Smooth muscle cell of the brain vasculature (primary cell): ENCODE data around the gene RUSC1.
A peak's percentile ranks its signal among the peaks of the same experiment; 100 is the strongest.

Experiments used
- DNase-seq: peaks from one replicate; pipeline ENCODE4 v3.0.0-alpha.2; 2012; ENCODE audit warnings: low read depth, low spot score

The RUSC1 gene

DNA sequence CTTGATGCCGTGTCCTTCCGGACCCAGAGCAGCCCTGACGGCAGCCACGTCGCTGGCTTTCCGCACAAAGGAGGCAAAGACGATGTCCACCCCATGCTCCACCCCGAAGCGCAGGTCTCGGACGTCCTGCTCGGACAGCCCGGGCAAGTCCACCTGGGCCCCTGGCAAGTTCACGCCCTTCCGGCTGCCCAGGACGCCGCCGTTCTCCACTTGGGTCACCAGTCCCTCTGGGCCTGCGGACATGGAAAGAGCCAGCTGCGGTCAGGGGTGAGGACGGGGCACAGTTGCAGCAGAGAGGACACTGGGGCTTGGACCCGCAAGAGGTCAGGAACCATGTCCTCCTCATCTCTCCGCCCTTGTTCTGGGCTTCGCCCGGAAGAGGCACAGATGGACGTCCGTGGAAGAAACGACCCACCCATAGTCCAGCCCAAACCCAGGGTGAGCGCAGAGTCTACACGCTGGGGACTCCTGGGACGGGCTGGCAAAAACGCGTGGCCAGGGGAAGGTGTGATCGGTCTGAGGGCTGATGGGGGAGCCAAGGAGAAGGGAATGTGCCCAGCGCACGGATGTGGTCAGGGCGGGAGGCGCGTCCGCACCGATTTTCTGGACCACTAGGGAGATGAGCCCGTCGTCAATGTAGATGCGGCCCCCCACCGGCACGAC is 26.0 kb upstream of the RUSC1 start:
- DNase-seq, result no peak

DNA sequence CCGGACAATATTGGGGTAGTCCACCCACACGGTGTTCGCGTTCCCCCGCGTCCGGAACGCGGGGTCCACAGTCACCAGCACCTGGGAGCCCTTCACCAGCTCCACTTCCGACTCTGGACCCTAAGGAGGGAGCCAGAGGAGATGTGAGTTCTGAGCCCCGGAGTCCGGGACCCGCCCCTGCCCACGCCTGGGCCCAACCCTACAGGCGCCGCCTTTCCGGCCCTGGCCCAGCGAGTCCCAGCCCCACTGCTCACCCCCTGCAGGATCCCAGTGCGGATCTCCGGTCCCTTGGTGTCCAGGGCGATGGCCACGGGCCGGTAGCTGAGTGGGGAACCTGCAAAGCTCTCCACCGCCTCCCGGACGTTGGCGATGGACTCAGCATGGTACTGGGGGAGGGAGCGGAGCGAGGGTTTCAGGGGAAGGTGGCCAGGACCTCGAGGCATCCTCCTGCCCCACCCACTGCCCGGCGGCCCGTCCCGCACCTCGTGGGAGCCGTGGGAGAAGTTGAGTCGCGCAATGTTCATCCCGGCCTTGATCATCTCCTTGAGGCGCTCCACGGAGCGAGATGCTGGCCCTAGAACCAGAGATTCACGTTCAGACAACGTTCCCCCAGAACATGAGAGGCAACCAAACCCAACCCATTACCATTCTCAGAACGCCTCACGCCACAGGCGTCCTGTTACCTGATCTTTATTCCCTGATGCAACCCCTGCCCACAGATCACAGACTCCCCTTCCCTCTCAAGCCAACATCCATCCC is 25.3 kb upstream of the RUSC1 start:
- no peak for DNase-seq

DNA sequence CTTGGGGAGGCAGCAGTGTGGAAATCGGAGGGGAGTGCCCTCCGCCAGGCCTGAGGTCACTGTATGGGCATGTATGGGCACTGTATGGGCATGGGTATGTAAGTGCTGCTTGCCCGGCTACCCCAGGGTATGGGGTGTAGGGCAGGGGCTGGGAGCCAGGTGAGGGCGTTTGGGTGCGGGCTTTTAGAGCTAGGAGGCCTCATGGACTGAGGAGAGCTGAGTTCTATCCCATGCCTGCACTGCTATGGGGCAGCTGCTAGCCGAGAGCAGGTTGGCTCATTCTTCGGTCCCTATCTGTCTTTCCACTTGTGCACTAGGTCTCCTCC is 24.8 kb upstream of the RUSC1 start:
- DNase-seq, result no peak

DNA sequence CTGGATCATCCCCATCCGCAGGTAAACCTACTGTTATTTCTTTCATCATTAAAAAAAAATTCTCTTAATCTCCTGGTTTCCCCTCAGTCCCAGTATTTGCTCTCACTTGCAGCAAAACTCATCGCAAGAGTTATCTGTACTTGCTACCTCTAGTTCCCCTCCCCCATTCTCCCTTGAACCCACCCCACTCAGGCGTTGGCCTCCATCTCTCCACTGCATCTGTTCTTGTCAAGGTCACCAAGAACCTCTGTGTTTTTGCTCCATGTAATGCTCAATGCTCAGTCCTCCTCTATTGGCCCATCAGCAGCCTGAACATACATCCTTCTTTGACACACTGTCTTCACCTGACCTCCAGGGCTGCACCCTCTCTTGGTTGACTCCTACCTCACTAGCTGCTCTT is 24.0 kb upstream of the RUSC1 start:
- no peak for DNase-seq

DNA sequence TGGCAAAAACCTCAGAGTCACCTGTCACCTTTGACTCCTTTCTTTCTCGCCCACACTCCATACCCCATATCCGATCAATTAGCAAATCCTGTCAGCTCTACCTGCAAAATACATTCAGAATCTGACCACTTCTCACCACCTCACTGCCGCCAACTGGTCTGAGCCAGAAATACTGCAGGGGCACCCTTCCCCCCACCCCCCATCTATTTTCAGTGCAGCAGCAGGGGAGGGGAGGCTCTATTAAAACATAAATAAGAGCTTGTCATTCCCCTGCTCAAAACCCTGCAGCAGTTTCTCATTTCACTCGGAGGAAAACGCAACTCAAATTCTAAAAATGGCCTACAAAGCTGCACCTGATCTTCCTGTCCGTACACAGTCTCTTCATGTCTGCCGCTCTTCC is 23.3 kb upstream of the RUSC1 start:
- no peak for DNase-seq

DNA sequence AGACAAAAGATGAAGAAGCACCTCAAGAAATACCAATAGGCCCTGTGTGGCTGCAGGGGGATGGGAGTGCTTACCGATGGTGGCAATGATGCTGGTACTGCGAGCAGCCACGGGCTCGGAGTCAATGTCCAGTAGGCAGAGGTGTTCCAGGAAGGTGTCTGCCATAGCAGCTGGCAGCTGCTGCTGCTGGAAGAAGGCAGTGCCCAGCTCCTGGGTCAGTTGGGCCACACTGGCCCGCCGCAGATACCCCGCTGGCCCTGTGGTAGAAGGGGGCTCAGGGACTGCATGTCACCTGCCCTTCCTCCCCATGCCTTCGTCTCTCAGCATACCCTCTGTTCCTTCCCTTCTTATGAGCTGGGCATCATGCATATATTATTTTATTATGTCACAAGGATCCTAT is 20.7 kb upstream of the RUSC1 start:
- no peak for DNase-seq

DNA sequence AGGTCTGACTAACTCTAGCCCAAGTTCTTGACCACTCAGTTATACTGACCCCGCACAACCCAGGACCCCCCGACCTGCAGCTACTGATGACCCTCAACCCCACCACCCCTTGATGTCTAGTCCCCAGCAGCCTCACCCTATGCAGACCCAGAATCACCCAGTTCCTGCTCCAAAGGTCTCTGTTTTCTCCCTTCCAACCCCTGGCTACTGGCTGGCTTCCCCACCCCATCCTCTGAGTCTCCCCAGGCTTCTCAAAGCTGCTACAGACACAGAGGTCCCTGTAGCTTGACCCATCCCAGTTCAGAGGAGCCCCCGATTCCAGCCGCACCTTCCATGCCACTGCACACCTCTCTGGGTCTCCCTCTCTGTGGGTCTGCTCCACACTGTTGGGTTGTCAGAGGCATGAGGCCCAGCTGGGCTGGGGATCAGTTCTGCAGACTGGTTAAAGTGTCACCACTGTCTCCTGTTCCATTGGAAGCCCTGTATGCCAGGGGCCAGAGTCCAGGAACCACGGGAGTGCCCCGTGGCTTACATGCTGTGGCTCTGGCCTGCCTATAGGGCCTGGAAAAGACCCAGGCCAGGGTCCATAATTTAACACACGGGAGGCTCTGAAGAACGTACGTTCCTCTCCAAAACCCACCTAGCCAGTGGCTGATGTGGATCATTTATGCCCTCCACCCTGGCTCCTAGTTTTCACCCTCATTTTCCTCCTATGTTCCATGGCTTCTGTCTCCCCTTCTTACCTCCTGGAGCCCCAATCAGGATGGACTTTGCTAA is 20.0 kb upstream of the RUSC1 start:
- no peak for DNase-seq

DNA sequence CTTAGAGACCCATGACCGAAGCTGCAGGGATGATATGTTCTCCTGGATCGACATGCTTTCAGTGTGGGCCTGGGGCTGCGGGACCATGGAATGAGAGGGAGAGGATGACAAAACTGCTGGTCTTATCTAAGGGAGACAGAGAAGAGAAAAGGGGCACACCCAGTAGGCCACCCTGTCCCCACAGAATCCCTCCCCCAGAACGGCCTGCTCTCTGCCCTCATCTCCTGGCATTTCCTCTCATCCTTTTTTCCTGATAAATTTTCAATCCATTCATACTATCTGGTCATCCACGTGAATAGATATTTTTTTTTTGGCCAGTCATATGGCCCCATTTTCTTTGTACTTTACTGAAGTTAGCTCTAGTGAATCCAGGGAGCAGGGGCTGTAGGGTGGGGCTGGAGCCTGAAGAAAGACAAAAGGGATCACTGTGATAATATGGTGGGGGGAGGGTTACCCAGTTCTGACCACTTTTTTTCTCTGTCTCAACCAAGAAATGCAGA is 19.3 kb upstream of the RUSC1 start, which contains the start of gene PKLR:
TSS of gene PKLR (minus strand) at position 97 of the 500 bp plus-strand sequence. CDS start at position 54, 43 bp downstream.
- DNase-seq, result no peak

DNA sequence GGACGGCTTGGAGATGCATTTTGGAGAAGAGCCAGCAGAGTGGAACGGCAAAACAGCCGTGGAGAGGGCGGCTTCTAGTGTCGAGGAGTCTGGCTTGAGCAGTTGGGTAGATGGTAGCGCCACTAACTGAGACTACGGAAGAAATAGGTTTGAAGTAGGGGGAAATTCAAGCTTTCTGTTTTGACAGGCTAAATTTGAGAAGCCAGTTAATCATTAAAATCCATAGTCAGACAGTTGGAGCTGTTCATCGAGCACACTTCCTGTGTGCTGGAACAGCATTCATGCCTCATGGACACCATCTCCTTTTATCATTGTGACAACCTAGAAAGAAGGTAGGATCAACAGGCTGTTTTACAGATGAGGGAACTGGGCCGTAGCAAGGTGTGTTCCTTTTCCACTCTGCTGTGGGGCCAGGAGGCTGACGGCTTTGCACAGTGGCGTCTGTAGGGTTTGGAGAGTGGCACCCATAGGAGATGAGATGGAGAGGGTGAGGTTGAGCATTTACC is 16.1 kb upstream of the RUSC1 start:
- DNase-seq, result no peak

DNA sequence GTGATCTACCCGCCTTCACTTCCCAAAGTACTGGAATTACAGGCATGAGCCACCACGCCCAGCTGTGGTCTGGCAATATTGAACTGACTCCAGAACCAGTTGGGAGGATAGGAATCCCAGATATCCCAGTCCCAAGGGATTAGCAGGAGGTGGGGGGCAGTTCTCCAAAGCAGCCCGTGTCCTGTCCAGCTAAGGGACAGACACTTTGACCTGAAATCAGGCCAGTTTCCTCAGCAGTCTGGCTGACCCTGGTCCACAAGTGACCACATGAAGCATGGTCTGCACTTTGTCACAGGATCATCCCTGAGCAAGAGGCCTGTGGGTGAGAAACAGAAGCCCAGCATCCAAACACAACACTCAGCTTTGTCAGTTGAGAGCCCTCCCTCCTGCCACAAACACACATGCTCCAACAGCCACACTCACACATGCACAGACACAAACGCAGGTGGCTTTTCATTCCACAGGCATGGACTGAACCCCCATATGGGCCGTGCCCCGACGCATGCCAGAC is 14.8 kb upstream of the RUSC1 start:
- no peak for DNase-seq

DNA sequence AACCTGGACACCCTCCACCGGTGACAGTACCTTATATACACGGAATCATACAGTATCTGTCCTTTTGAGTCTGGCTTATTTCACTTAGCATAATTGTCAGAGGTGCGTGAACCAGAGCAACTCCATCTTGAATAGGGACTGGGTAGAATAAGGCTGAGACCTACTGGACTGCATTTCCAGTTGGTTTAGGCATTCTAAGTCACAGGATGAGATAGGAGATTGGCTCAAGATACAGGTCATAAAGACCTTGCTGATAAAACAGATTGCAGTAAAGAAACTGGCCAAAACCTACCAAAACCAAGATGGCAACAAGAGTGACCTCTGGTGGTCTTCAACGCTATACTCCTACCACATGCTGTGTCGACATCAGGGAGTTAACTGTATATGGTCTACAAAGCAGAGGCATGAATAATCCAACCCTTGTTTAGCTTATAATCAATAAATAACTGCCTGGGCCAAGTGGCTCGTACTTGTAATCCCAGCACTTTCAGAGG is 13.4 kb upstream of the RUSC1 start:
- DNase-seq, result no peak

DNA sequence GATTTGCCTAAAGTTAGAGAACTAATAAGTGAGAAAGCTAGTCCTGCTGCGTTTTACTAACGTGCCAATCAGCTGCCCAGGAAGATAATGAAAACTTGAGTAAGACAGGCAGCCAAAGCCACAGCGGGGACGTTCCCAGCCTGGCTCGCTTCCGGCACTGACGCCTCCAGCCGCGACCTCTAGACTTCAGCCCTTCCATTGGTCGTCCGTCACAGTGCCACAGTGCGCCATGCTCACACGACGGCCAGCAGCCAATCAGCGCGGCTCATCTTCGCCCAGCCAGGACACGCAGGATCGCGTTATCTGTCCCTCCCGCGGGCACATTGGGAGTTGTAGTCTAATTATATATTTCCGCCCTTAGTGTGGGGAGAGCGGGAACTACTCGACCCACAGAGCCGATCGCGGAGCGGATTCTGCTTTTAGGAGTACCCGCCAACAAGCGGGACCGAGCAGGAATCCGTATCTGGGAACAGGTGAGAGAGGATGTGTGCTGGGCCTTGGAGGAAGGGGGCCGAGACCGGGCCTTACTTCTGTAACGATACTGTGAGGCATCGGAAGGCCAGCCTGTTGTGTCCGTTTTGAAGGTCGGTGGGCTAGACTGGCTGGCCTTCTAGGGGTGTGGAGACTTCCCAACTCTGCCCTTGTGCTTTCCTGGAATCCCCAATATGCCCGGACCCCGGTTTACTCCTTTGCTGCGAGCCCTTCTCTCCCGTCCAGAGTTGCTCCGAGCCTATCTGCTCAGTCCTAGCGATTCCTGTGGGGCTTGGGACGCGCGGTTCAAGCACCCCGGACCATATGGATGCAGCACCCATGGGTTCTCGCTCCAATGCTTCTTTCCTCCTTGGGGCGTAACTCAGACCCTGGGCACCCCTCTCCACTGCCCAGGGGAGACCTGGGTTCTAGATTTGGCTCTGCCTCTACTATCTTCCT is 11.9 kb upstream of the RUSC1 start, which contains the start of gene FDPS:
TSS of gene FDPS (plus strand) at position 374 of the 930 bp plus-strand sequence. CDS start 924 bp downstream, outside the sequence.
- DNase-seq, result peak; percentile 97

DNA sequence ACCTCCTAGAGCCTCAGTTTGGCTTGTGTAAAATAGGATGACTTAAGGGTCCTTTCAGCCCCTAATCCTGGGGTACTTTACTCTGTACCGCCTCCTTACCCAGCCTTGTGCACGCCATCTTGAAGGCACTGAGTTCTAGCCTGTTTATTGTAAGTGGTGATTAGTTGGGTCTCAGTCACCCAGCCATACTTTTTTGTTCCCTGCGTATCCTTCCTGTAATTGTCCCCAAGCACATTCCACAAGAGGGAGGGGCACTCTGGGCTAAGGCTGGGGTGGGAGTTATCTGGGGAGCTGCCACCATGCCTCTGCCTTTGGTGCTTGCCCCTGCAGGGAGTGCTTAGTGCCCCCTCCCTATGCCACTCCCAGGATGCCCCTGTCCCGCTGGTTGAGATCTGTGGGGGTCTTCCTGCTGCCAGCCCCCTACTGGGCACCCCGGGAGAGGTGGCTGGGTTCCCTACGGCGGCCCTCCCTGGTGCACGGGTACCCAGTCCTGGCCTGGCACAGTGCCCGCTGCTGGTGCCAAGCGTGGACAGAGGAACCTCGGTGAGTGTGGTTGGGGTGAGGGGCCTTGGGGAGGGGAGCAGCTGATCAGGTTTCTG is 11.2 kb upstream of the RUSC1 start:
- no peak for DNase-seq

DNA sequence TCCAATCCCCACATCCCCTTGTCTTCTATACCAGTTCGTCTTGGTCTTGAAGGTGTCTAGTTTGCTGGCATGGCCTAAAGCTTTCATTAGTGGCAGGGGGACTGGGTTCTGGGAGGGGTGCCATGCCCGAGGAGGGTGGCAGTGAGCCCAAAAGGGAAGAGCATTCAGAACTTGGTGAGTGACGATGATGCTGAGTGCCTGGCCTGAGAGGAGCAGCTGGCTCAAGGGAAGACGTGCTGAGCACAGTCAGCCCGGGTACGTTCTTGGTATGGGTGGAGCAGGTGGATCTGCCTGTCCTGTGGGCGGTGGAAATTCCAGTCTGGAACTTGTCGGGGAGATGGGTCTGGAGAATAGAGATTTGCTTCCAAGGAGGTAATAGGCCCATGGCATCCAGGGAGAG is 7.4 kb upstream of the RUSC1 start:
- no peak for DNase-seq

DNA sequence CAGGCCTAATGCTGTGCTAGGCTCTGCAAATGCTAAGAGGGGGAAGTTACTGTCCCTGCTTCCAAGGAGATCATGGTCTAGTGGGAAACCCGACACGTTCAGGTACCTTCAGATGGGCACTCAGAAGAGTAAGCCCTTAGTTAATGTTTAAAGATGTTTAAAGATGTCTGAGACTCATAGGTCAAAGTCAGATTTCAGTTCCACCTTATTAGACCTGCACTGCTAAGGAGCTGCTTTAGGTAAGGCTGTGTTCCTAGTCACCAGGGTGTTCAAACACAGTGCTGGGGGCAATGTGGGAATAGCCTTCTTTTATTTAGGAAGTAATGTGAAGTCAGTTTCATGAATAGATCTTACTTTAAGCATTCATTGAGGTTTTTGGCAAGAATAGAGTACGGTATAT is 3.8 kb upstream of the RUSC1 start:
- no peak for DNase-seq

DNA sequence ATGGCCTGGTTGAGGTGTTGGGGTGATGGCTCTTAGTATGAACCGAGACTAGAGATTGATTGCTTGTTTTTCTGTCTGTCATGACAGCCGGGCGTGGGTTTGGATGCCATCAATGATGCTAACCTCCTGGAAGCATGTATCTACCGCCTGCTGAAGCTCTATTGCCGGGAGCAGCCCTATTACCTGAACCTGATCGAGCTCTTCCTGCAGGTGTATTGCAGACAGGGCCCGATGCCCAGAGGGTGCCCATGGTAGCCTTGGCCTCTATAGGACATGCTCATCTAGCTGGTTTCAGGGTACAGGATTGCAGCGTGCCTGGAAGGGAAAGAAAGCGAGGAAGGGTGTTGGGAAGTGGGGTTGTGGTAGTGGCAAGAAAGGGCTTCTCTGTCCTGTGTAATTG is 2.6 kb upstream of the RUSC1 start:
- DNase-seq, result no peak

DNA sequence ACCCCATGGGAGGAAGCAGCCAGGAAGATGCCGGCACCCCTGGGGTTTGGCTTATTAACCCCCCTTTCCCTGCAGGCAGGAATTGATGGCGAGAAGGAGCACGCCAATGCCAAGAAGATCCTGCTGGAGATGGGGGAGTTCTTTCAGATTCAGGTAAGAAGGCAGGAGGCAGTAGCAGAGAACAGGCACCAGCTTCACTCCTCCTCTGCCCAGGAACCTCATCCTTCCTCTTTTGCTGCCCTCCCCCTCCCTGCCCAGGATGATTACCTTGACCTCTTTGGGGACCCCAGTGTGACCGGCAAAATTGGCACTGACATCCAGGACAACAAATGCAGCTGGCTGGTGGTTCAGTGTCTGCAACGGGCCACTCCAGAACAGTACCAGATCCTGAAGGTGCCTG is 1.2 kb upstream of the RUSC1 start:
- no peak for DNase-seq

DNA sequence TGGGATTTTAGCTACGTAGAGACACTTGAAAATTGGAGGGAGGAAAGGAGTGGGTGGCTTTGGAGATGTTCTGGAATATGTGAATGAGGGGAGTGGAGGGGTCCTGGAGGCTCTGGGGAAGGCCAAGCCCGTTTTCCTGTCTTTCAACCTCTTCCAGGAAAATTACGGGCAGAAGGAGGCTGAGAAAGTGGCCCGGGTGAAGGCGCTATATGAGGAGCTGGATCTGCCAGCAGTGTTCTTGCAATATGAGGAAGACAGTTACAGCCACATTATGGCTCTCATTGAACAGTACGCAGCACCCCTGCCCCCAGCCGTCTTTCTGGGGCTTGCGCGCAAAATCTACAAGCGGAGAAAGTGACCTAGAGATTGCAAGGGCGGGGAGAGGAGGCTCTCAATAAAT is 442 bp upstream of the RUSC1 start:
- DNase-seq, result no peak

DNA sequence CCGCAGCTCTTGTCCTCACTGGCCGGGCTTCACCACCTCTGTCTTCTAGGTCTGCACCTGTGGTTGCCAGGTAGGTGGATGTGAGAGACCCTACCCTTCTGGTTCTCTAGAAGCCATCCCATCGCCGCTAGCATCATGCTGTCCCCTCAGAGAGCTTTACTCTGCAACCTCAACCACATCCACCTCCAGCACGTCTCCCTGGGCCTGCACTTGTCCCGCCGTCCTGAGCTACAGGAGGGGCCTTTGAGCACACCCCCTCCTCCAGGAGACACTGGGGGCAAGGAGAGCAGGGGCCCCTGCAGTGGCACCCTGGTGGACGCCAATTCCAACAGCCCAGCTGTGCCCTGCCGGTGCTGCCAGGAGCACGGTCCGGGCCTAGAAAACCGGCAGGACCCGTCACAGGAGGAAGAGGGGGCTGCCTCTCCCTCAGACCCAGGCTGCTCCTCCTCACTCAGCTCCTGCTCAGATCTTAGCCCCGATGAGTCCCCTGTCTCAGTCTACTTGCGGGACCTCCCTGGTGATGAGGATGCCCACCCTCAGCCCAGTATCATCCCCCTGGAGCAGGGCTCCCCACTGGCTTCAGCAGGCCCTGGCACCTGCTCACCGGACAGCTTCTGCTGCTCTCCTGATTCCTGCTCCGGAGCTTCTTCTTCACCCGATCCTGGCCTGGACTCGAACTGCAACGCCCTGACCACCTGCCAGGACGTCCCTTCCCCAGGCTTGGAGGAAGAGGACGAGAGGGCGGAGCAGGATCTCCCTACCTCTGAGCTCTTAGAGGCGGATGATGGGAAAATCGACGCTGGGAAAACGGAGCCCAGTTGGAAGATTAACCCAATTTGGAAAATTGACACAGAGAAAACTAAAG is 1.2 kb downstream of the RUSC1 start:
- DNase-seq, result no peak
